HG03469 (cell line): Measurements from ENCODE around the gene POLE2.
A peak's percentile ranks its signal among the peaks of the same experiment; 100 is the strongest.
"Not testable (repeated sequence)": the region's sequence is repeated elsewhere in the genome, so short reads cannot be mapped to it uniquely, and the experiment has no call there.

Experiments
- ATAC-seq: cut with Tn5 transposase; IDR thresholded peaks from one replicate; pipeline ENCODE4 v1.9.1; 2021; ENCODE audit warnings: mild to moderate bottlenecking, moderate library complexity, moderate number of reproducible peaks; ENCODE audit not compliant: unreplicated experiment

Gene POLE2

DNA sequence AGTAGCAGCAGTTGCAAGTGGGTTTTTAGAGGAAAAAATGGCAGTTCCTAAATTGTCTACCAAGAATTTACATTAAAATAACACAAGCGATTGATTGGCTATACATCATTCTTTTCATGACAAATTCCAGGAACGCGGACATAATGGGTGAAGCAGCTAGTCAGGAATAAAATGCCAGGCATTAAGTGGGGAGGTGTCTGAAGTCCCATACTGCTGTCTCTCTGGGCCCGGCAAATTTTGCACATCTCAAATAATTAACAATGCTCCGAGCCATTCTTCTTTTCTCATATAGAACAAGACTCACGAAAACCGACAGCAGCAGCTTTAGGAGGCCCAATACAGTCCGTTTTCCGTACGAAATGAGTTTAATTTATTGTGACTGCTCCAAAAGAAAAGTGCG, 68.3 kb downstream of the POLE2 start:
- no peak for ATAC-seq

DNA sequence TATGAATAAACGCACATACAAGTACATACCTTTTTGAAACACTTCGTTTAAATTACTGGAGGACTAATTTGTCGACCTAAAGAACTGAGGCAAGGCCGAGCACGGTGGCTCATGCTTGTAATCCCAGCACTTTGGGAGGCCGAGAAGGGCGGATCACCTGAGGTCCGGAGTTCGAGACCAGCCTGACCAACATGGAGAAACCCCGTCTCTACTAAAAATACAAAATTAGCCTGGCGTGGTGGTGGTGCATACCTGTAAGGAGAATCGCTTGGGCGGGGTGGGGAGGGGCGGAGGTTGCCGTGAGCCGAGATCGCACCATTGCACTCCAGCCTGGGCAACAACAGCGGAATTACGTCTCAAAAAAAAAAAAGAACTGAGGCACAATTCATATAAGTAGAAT, 68.7 kb downstream of the POLE2 start:
- not testable (repeated sequence) for ATAC-seq

DNA sequence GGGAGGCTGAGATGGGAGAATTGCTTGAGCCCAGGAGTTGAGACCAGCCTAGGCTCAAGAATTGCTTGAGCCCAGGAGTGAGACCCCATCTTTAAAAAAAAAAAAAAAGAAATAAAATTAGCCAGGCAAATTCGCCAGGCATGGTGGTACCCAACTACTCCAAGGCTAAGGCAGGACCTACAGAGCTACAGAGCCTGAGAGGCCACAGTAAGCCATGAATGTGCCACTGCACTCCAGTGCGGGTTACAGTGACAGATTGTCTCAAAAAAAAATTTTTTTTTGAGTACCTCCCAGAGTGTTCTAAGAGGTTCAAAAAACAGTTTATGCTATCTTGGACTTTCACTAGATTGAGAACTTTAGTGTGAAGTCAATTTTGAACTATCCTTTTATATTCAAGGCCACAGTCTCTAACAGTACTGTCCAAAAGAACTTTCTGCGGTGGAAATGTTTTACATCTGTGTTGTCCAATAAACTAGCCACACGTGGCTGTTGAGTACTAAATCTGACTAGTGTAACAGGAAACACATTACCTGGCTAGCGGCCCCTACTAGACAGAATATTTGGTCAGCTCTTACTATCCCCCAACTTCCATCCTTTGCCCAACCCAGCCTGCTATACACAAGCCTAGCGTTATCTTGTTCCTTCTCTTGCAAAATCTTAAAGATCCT, 70.0 kb downstream of the POLE2 start:
- no peak for ATAC-seq

DNA sequence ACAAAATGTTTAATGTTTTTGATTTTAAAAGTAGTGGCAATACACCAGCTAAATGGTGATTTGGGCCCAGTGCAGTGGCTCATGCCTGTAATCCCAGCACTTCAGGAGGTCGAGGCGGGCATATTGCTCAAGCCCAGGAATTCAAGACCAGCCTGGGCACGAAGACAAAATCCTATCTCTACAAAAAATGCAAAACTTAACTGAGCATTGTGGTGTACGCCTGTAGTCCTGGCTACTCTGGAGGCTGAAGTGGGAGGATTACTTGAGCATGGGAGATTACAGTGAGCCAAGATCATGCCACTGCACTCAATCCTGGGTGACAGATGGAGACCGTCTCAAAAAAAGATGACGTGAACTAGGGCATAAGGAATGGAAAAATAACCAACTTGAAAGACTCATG, 72.2 kb downstream of the POLE2 start:
- ATAC-seq = no peak

DNA sequence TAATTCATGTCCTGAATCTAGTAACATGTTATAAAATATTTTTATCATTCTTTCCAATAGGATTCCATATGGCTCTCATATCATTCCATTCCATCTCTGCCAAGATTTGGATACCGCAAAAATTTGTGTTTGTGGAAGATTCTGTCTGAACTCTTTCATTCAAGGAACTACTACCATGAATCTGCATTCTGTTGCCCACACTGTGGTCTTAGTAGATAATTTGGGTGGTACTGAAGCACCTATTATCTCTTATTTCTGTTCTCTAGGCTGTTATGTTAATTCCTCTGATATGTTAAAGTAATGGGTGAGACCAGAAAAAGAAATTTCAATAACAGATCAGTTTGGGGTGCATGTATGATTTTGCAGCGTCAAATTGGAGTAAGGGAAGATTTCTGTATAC, 73.8 kb downstream of the POLE2 start:
- ATAC-seq = no peak

DNA sequence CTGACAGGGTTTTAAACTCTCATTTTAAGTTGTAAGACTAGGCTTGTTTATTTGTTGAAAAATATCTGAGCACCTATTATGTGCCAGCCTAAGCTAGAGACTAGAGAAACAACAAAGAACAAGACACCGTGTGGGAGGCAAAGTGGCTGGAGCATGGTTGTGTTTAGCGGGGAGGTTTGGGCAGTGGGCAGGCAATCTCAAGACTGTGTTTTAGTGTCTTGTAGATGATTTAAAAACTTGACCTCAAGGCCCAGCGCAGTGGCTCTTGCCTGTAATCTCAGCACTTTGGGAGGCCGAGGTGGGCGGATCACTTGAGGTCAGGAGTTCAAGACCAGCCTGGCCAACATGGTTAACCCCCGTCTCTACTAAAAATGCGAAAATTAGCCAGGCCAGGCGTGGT, 75.3 kb downstream of the POLE2 start:
- no peak for ATAC-seq

DNA sequence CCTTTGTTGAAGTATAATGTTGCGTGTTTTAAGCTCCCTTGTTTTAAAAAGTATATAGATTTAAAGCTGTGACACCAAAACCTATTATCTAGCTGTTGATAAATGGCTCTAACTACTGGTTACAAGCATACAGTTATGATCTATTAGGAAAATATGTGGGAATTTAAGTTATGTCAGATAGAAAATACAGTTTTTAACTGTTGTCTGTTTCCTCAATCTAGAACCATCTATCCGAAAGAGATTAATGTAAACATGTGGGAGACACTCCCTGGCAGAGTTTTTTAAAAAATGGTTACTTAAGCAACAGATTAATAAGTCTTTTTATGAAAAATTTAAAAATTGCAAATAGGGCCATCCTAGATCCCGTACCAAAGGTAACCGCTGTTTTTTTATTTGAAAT, 75.8 kb downstream of the POLE2 start:
- ATAC-seq = no peak

DNA sequence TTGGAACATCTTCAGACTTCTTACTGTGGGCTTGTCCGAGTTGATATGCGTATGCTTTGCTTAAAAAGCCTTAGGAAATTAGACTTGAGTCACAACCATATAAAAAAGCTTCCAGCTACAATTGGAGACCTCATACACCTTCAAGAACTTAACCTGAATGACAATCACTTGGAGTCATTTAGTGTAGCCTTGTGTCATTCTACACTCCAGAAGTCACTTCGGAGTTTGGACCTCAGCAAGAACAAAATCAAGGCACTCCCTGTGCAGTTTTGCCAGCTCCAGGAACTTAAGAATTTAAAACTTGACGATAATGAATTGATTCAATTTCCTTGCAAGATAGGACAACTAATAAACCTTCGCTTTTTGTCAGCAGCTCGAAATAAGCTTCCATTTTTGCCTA, 80.4 kb downstream of the POLE2 start:
- ATAC-seq = no peak

DNA sequence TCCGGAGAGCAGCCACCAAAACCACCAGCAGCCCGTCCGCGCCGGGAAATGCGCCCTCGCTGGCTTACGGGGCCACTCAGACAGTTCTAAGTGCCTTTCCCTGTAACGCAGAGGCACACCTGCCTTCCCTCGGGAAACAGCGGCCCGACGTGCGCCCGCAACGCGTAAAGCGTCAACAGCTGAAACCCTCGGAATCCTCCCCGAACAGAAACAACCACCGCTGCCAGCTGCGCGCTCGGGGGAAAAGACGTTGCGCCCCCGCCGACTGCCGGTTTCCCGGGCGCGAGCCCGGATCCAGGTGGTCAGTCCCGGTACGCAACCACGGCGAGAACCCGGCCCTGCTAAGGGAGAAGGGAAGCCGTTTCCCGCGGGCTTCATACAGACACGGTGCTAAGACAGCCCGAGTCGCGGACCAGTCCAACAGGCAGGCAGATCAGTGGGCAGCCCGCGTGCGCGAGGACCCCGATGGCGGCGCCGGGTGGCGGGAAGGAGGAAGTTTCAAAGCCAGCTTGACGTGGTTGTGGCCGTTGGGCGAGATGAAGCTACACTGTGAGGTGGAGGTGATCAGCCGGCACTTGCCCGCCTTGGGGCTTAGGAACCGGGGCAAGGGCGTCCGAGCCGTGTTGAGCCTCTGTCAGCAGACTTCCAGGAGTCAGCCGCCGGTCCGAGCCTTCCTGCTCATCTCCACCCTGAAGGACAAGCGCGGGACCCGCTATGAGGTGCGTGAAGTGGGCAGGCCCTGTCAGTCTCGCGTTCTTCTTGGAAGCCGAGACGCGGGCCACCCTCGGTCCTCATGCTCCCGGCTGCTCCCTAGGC, 89.3 kb downstream of the POLE2 start, which contains the start of gene LRR1:
Gene LRR1, plus strand, starts transcription at position 456 of the 816 bp plus-strand sequence. Its CDS starts 81 bp downstream, at position 537.
- ATAC-seq = peak; percentile 23

DNA sequence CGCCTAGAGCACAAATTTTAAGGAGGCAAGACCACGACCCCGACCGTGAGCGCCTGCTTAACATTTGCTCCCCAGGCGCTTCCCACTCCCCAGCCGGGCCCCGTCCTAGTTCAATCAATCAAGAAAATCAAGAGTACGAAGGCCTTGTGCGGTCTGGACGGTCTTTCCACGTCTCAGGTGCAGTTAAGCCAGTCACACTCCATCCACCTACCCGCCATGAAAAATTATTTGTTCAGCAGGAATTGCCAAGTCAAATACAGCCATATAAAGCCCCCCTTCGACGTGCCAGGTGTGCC, 89.9 kb downstream of the POLE2 start:
- ATAC-seq = no peak

DNA sequence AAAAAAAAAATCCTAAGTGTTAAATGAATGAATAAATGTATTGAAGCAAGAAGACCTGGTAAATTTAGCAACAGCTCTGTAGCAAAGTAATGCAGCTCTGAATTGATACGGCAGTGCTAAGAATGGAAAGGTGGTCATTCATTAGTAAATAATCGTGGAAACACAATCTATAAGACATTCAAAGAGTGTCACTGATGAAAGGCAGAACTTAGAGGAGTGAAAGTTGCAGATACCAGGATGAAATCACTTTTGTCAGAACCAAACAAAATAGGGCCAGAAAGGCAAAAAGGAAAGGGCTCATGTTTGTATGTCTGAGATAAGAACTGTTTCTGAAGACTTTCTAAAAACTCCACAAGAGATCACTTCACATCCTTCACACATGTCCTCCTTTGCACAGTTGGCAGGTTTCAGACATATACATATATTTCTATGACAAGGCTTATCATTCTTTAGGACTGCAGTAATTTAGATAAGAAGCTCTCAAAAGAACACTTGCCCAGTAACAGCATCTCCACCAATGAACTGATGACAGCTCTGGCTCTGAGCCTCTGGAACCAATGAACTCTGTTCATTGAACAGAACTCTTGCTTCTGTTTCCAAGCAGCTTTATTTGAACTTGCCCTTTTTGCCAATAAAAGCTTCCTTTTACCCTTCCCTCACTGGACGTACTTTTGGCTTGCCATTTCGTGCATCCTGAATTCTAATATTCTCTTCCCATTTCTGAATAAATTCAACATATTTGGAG, 93.5 kb downstream of the POLE2 start:
- peak; percentile 36 for ATAC-seq
